Stimulated activated CD4-positive, alpha-beta T cell treated with anti-CD3 and anti-CD28 coated beads, TNF-alpha, amount 100 ng/mL, for 24 hours (primary cell): ENCODE measurements around the gene POLA1.

ENCODE experiments used
- DNase-seq, 3 experiments: peaks; one replicate each; pipeline ENCODE4 v3.0.0-alpha.2; 2020; ENCODE audit warnings: low read depth in 3 of 3

Gene POLA1

GRCh38 chrX:25022499-25023325 is 329.0 kb downstream of the POLA1 start:
- no peak for DNase-seq

- DNase-seq = no peak
Observed at GRCh38 chrX:25023908-25024307, 330.2 kb downstream of the POLA1 start.

GRCh38 chrX:25025615-25026014 is 331.9 kb downstream of the POLA1 start:
- no peak for DNase-seq

GRCh38 chrX:25026576-25026975 is 332.9 kb downstream of the POLA1 start:
- DNase-seq = no peak

GRCh38 chrX:25028726-25029125 is 335.0 kb downstream of the POLA1 start:
- no peak for DNase-seq

- no peak for DNase-seq
Observed at GRCh38 chrX:25029288-25029825, 335.6 kb downstream of the POLA1 start.

GRCh38 chrX:25034889-25035288 is 341.2 kb downstream of the POLA1 start:
- DNase-seq = no peak

- no peak for DNase-seq
Observed at GRCh38 chrX:25039036-25039435, 345.3 kb downstream of the POLA1 start.

- DNase-seq = no peak
Observed at GRCh38 chrX:25043192-25043591, 349.5 kb downstream of the POLA1 start.
